Activated CD4-positive, alpha-beta T cell treated with anti-CD3 and anti-CD28 coated beads, Interleukin-2, amount 50 U/mL, for 1 hour (primary cell): ENCODE measurements around the gene BOD1L1.

Experiments used
- DNase-seq: peaks from one replicate; pipeline ENCODE4 v3.0.0-alpha.2; 2020

The BOD1L1 gene

DNA sequence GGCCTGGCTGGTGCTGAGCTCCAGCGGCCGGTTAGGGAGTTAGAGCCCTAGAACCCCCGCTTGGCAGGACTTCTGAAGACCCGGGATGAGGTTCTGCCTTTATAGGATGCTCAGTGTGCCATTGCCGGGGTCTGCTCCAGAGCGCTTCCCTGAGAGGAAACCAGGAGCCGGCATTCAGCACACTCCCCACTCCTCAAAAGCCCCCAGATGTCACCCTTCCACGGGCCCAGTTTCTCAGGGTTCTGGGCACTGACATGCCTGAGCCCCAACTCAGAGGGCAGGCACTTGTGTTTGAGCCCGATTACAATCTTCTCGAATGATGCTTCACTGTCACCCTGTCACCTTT is 89.7 kb downstream of the BOD1L1 start:
- no peak for DNase-seq

DNA sequence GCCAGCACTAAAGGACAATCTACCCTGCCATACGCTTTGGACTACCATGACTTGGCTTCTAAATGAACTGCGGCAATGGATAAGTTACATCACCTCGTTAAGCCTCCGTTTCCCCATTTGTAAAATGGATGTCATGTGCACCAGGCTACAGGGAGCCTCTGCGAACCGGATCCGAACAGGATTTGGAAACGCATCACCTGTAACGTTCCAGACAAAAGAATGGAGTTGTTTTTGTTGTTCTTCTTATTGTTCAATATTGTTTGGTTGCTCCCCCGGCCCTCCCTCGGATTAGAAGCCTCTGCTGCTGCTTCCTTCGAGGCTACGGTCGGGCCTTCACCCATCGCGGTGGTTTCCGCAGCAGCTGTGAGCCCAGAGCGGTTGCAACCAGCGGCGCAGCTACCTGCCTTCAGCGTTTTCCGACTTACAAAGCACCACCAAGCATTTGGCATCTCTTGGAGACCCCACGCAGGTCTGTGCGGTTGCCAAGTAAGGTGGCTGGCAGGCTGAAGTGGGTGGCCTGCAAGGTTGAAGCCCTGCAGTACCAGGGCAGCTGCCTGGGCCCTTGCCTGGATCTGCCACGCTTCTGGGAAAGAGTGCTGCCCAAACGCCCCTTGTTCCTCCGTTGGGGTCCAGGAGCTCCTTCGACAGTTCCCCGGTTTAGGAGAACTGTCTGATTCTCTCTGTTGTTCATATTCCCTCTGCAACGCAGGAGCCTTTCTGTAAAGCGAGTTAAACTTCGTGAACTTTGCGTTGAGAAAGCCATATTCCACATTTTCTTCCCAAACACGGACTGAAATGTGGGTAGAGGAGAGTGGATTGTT is 90.3 kb downstream of the BOD1L1 start:
- no peak for DNase-seq

DNA sequence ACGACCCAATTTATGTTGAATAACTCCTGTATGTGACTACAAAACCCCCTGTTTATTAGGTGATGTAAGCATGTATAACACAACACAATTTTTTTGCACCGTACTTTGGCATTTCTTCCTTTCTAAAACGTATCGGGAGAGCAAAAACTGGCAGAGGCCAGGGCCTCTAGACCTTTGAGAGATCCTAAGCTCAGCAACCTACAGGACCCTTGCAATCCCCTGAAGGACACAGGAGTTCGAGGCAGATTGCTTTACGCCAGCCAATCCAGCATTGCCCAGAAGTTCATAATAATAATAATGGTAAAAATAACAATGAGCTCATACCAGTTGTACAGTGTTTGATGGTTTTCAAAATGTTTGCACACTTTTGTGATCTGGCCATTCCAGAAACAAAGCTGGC is 90.9 kb downstream of the BOD1L1 start:
- DNase-seq = no peak

DNA sequence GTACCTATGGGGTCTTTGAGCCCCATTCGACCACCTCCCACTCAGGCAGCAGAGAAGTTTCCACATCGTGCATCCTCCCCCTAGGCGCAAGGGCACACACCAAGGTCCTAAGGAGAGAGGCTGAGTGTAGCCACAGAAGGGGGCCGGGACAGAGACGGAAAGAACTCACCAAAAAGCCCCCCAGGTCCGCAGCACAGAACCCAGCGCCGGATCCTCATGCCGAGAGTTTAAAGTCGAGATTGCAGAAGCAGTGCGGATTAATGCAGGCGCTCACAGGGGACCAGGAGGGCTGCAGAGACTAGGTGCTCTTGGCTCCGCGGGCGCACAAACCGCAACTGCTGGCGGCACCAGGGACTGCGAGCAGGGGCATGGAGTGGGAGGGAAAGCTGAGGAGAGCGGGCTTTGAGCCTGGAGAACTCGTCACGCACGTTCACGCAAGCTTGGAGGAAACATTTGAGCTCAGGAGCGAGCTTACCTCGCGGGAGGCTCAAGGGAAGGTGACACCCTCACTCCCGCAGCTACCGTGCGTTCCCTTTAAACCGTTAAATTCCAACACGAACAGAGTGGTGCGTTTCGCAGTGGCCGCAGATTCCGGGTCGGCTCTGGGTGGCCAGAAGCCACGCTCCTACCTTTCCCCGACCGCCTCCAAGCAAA is 91.7 kb downstream of the BOD1L1 start:
- DNase-seq = no peak

DNA sequence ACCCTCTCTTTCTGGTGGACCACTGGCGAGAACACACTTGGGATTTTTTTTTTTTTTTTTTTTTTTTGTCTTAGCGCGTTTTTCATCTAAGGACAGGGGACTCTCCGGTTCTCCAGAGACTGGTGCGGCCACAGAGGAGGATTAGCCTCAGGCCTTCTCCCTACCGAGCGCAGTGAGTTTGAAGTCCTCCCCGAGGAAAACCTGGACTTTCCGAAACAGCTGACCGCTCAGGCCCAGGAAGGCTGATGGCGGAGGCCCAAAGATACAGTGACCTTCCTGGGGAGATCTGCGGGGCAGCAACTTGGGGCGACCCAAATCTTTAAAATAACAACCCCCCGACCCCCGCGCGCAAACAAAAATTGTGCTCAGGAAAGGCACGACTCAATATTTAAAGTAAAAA is 92.4 kb downstream of the BOD1L1 start:
- no peak for DNase-seq

DNA sequence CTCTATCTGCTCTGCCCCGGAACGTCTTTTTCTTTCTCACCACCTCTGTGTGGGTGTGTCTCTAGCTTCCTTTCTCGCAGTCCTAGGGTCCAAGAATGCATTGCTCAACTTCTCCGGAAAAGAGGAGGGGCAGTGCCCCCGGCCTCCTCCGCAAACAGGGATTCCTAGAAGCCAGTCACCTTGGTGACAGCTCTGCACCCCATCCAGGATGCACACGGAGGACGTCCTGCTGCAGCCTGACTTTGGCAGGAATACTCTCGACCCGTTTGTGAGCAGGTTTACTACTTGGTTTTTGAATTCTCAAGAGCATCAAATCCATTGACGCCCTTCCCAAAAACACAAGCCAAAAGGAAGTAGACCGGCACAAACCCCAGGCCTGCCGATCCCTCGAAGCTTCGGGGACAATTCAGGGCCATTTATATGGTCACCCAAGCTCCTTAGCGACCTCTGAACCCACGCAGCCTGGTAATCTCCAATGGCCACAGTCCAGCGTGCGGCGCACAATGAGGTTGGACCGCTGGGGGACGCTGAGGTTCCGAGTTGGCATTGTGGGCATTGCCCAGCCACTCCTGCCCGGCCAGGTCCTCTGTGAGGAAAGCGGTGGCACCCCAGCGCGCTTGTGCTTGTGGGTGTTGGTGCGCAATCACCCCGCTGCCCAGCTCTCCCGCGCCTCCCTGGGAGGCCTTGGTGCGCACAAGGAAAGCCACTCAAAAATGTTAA is 93.0 kb downstream of the BOD1L1 start:
- DNase-seq = no peak

DNA sequence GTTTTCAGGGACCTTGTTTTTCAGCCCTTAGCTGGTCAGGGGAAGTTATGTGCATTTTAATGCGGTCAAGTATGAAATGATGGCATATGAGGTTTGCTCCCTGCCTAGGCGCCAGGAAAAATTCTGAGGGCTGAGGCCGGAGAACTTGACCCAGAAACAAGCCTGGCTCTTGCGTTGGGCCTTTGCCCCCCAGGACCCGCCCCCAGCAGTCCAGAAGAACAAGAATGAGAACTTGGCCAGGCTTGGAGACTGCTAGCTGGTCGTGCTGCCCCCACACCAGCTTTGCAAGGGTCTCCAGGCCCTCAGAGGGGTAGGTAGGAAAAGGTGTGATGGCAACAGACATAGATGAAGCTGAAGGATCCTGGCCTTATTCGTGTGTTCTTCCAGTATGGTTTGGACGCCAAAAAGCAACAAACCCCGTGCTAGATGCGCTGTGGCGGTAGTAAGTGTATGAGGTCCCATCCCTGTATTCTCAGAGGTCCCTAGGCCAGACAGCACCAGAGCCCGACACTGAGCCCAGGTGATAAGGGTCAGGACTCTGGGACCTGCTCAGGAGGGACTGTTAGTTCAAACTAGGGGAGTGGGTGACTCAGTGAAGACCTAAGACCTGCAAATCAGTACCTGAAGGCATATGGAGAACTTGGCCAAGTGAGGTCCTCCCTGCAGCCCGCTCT is 93.7 kb downstream of the BOD1L1 start:
- DNase-seq = no peak

DNA sequence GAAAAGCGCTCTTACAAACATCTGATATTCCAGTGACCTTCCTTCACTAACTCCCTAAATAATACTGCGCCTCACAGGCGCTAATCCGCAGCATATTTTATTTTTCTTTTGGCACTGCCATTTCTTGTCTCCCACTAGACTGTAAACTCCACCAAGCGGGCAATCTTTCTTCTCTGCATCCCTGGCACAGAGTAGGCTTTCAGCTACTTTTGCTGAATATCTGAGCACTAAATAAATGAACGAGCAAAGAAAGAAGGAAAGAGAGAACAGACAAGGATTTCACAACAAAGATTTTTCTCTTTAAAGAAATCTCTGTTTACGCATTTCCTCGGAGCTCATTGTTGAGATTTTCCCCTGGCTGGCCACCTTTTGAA is 95.9 kb downstream of the BOD1L1 start:
- no peak for DNase-seq

DNA sequence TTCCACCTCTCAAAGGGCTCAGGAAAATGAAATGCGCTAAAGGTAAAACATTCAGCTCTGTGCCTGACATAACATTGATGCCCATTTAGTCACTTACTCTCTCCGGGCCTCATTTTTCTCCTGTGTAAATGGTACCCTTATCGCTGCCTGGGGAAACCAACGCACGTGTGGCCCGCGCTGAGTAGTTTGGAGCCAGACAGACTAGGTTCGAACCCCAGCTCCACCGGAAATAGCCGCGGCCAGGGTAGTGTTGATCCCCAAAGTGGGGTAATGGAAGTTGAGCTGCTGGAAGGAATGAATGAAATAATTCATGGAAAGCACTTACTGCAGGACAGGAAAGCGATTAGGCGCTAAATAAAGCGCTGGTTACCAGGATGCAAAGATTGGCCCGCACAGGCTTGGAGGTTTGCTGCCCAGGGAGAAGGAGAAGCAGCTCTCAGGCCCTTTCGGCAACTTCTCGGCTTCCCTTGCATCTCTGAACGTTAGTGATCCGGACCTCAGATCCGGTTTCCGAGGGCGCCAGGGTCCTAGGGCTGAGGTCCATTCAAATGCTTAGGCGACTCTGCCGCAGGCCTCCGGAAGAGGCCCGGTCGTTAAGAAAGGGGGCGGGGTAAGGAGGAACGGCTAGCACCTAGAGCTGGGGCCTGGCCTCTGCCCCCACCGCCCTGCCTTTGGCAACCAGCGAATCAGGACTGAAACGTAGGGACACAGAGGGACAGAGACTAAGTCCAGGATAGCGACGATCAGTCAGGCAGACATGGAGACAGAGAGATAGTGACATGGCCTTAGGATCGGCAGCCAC is 96.5 kb downstream of the BOD1L1 start:
- DNase-seq = no peak

DNA sequence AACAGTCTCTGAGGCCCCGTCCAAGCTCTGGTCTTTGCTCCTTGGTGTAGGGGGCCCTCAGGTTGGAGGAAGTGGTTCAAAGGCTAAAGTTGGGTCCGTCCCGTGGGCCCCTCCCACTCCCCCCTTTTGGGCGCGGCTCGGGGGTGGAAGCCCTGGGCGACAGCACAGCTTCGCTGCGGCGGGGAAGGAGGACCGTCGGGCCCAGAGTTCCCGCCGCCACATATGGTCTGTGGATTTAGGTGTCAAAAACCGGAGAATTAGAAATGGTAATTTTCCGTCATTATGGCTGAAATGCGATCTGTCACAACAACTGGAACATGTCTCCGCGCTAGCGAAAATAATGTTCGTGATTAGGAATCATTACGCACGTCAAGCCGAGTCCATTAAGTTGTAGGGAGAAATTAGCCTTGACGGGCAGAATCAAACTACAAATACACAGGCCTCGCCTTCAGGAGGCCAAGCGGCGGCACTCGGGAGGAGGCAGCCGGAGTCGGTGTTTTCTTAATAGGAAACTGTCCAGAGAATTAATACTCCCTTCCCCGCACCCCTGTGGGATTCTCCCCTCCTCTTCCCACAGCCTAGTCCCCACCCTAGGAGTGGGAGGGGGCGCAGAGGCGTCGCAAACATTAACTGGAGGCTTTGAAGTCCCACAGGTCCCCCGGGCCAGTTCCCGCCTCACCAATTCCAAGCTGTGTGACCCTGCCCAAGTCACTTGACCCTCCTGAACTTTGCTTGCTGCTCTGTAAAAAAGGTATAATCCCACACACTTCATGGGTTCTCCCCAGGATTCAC is 98.2 kb downstream of the BOD1L1 start:
- no peak for DNase-seq

DNA sequence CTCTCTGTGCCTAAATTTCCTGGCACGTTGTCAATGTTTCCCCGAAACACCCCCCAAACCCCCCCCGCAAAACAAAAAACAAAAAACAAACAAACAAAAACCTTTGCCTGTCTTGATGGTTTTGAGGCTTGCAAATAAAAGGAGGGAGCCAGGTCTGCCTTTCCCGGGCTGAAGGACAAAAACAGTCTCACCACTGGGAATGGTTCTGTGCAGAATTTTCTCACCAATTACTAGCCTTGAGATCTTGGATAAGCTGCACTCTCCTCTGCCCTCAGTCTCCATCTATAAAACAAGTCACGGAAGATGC is 98.8 kb downstream of the BOD1L1 start:
- no peak for DNase-seq

DNA sequence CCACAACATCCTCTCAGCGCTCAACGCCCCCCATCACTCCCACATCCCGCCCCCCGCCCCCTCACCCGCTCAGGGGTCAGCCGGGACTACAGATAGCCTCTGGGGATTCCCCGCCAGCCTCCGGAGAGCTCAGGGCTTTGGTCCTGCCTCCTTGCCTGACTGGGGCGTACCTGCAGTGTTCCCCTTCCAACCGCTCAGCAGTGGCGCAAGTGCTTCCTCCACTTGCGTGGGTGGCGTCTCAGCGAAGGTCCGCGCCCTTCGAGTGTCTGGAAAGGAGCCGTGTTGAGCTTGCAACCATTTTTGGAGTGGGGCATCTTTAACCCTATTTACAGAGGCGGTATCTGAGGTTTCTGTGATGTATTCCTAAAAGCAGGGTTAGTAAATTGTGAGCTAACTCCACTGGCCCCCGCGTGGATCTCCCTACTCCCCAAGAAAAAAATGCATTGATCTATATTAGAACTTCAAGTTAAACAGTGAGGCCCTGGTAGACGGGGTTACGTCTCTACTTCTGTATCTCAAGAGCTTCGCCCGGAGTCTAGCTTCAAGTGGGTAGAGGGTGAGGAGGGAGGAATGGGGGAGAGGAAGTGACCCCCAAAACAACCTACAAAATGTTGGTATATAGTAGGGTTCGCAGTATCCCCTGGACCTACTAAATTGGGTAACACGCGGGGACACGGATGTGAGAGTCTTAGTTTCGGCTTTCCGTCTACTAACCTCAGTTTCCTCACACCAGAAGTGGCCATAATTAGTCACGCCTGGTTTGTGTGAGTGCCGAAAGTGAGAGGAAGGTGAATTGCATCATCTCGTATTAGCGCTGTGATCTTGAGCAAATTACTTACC is 99.3 kb downstream of the BOD1L1 start:
- no peak for DNase-seq

DNA sequence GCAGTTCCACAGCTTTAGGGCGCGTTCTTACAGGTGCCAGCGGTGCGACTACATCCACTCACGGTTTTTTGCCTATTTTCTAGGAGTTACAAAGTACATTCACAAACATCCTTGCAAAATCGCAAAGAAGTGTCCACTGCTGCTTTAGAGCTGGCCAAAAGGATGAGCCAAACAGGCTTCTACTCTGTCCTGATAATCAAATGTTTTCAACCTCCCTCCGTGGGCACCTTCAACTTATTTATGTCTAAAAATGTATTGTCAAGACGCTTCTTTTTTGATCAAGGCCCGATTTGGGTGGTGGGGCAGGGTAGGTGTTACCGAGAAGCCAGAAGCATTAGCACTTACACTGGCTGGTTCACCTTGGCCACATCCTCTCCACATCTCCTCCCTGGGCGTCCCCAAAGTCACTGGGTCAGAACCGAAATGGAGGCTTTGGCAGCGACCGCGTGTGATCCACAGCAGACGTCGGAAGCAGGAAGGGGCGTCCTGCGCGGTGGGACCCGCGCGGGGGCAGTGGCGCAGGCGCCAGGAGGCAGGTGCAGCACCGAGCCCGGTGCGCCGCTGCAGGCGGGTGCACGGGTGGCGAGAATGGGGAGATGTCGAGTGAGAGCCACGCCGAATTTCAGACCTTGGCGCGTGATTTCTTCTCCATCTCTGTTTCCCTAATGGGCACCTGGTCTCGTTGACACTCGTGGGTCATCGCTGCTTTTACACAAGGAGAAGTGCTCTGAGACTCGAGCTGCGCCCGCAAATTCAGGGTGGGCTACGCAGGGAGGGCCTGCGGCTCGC is 100.1 kb downstream of the BOD1L1 start:
- no peak for DNase-seq

DNA sequence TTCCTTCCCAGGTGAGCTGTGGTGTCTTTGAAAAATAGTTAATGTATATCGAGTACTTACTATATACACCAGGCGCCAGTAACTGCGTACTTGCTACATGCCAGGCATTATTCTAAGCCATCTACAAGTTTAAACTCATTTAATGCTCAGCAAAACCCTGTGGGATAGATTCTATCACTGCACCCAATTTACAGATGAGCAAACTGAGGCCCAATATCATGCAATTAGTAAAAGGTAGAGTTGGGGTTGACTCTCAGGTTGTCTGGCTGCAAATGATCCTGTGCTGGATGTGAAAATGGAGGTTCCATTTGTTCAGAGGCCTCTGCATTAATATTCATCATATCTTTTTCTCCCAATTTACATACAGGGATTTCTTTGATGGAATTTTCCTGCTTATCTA is 100.9 kb downstream of the BOD1L1 start:
- no peak for DNase-seq

DNA sequence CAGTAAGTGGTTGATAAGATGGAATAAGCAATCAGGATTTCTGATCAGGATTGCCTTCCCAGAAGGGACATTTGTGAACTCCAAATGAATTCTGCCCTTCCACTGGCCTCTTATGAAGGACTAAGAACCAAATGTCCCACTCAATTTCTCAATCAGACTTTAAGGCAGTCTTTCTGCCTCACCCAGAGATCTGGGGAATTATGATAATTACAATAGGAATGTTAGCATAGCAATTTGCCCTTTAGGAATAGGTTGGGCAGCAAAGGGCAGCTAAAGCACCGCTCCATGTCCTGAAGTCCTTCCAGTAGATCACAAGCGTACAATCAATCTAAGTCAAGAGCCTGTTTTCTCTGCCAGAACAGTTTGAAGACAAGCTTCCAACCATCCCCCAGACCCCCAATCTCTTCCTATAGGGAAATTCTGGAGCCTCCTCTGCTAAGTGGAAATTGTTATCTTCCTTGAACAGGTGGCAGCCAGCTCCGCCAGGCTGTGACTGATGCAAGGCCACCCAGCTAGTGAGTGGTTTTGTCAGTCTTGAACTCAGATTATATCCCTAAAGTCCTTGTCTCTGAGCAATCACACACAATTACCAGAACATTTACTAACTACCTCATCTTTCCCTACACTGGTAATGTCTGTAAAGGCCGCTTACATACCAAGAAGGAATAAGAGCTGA is 101.8 kb downstream of the BOD1L1 start:
- DNase-seq = no peak

DNA sequence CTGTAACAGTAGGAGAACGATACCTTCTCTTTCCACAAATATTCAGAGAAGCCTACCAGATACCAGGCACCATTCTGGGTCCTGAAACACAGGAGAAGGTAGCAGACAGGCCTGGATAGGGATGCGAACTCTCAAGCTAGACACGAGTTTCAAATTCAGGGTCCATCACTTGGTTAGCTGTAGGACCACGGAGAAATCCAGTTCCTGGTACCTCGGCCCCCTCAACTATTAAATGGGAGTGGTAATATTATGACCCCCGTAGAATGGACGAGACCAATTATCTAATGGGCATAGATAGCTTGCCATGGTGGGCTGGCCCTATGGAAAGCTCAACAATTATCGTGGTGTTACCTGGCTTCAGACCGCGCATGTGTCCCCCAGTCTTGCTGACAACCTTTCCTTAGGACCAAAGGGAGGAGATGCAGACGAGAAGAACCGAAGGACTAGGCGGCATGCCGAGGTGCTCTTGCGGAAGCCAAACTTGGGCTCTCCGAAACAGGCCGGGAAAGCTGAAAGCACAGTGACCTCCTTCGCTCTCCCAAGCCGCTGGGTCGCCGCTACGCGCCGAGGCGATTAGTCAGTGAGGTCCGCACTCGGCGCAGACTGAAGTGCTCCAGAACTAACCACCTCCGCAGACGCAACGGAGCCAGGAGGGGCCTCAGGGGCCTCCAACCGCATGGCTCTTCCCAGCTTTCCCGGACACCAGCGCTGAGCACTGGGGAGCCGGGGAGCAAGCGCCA is 102.9 kb downstream of the BOD1L1 start:
- DNase-seq = no peak

DNA sequence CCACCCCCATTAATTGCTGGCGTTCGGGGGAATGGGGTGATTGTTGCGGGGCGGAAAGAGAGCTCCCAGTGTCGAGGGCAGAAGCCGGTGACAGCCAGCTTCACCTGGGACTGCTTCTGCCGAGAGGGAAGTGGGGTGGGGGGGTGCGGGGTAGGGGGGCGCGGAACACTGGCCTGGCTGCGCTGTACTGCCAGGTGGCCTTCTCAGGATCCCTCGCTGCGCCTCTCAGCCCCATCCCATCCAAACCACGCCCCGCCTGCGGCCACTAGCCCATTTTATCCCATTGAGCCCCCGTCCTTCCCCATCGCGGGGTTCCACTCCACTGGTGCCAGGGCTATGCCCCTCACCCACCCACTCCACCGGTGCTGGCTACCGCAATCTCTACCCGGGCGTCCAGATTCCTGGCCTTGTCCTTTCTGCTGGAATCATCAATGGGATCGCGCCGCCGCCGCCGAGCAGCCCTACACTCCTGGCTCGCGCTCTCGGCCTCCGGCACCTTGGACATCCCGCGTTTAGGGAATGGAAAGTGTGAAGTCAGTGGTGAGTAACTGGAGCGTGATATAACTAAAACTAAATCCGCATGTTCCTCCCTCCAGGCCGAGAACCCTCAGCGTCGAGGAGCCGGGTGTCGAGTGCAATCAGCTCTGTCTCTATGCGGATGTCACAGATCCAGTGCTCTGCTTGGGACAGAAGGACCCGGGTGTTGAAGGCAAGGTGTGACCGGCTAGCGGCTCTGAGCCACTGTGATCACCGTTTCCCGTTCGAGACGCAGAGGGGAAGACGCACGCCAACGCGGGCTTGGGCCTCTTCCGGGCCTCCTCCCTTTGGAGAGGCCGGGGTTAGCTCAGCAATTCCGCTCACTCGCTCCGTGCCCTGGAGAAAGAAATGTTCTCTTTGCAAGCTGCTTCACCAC is 103.7 kb downstream of the BOD1L1 start:
- no peak for DNase-seq

DNA sequence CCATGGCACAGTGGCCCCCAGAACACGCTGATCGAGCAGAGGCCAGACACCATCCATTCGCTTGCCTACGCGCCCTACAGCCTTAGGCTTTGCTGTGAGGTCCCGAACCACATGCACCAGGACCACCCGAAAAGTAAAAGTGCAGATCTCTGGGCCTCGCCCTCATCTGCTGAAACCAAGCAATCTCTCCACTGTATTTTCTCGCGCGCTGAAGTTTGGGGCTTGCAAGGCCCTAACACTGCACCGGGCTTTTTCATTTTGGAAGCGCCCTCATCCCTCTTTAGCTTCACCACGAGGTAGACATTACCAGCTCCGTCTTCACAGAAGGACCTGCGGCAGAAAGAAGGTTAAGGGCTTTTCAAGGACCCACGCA is 104.4 kb downstream of the BOD1L1 start:
- no peak for DNase-seq
